ENCODE measurements around the gene ATL1. TPM values are rescaled to one million over a fixed set of nuclear protein-coding genes. Genes with fewer than 3 reads are reported as not detected.
A peak's percentile ranks its signal among the peaks of the same experiment; 100 is the strongest.

Gene ATL1
- total RNA-seq, 1 experiment from 2014 or later = 1.5 TPM

DNA sequence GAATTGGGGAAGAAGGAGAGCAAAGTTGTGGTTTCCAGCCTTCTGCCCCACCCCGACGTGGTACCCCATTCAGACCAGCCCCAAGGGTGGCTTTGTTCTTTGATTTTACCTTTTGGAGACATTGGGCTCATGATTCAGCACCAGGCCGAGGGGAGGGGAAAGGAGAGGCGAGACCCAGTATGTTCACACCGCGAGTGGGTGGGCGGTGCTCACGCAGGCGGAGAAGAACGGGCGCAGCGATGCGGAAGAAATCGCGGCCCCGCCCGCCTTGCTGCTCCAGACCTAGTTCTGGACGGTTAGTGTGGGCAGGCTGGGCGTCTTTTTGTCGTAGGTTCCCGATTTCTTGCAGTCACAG lies 963 bp downstream of the ATL1 start:
- Histone ChIP-seq H3K4me3 (ENCODE audit: low read depth in 2 of 2, low read length in 2 of 2) (peak overlapping the region; percentile 58 to 73), H3K4me1 (ENCODE audit: control insufficient read depth, insufficient read depth, low read length) (no peaks in the 10 kb centered on the region), H3K36me3 (ENCODE audit: control insufficient read depth, insufficient read depth, low read length) (no peaks in the 10 kb centered on the region), H3K27me3 (ENCODE audit: control insufficient read depth, insufficient read depth, low read length) (peaks cover 16% of the 10 kb centered on the region), H3K27ac (ENCODE audit: low read length) (no peak overlapping the region; the same call in 1 of the 2 replicates), H3K9me3 (ENCODE audit: control insufficient read depth, insufficient read depth, low read depth, low read length) (no peaks in the 10 kb centered on the region)
- no TSS peak for BruUV-seq (replicated peaks)
- intact Hi-C loops (cut with micrococcal nuclease; ENCODE audit: unreplicated experiment) (no loop called here), in situ Hi-C loops (cut with HindIII; ENCODE audit: low pct_unique_long_range_greater_than_20kb, low sequenced_read_pairs) (no loop called here)
- DNase-seq (ENCODE audit: low read depth, low spot score) (no peak), ATAC-seq (peak; percentile 80)
- TF ChIP-seq CTCF (IDR thresholded peaks at IDR 0.05) = no peak
- no peak for TF ChIP-seq POLR2AphosphoS5 (IDR thresholded peaks at IDR 0.05; ENCODE audit: low read depth, low read length)
- no peak for TF ChIP-seq TCF7L2 (IDR thresholded peaks at IDR 0.05; ENCODE audit: low read depth, low read length)
- no peak for TF ChIP-seq REST (IDR thresholded peaks at IDR 0.05; ENCODE audit: insufficient read depth in 1 of 2, low read depth in 2 of 2, low read length in 1 of 2)
- TF ChIP-seq SIN3A (IDR thresholded peaks at IDR 0.05; ENCODE audit: borderline replicate concordance, insufficient read depth, low read depth, low read length) = no peak
- CTCF ChIA-PET = no interaction called here
- POLR2A ChIA-PET = no interaction called here

GRCh38 chr14:50562841-50563240 lies 2.9 kb downstream of the ATL1 start:
- no TSS peak for BruUV-seq (replicated peaks)
- Histone ChIP-seq H3K27ac (ENCODE audit: low read length) (no peak overlapping the region), H3K36me3 (ENCODE audit: control insufficient read depth, insufficient read depth, low read length) (no peaks in the 10 kb centered on the region), H3K4me3 (ENCODE audit: low read depth in 2 of 2, low read length in 2 of 2) (no peak overlapping the region), H3K4me1 (ENCODE audit: control insufficient read depth, insufficient read depth, low read length) (no peaks in the 10 kb centered on the region), H3K9me3 (ENCODE audit: control insufficient read depth, insufficient read depth, low read depth, low read length) (no peaks in the 10 kb centered on the region), H3K27me3 (ENCODE audit: control insufficient read depth, insufficient read depth, low read length) (peaks cover 16% of the 10 kb centered on the region)
- intact Hi-C loops (cut with micrococcal nuclease; ENCODE audit: unreplicated experiment) (no loop called here), in situ Hi-C loops (cut with HindIII; ENCODE audit: low pct_unique_long_range_greater_than_20kb, low sequenced_read_pairs) (no loop called here)
- ChIA-PET CTCF (no interaction called here), POLR2A (interaction anchor here (0.6 kb wide), 1 partner anchor 149 kb away, joined by 3 read pairs; no protein-coding TSS in a partner anchor)
- no peak for ATAC-seq
- DNase-seq (ENCODE audit: low read depth, low spot score) = no peak
- no peak for TF ChIP-seq TCF7L2 (IDR thresholded peaks at IDR 0.05; ENCODE audit: low read depth, low read length)
- TF ChIP-seq CTCF (IDR thresholded peaks at IDR 0.05) = no peak
- TF ChIP-seq SIN3A (IDR thresholded peaks at IDR 0.05; ENCODE audit: borderline replicate concordance, insufficient read depth, low read depth, low read length) = no peak
- no peak for TF ChIP-seq REST (IDR thresholded peaks at IDR 0.05; ENCODE audit: insufficient read depth in 1 of 2, low read depth in 2 of 2, low read length in 1 of 2)
- TF ChIP-seq POLR2AphosphoS5 (IDR thresholded peaks at IDR 0.05; ENCODE audit: low read depth, low read length) = no peak

Measured in Panc1 (cell line).